ENCODE results near the gene CYTH3. TPM values are rescaled to one million over a fixed set of nuclear protein-coding genes. Genes with fewer than 3 reads are reported as not detected.

Gene CYTH3
- total and polyA plus RNA-seq, 2 donors (not counting 3 experiments of a cell fraction or from before 2014, with no cell fraction given): 8.6 to 11.2 TPM

DNA sequence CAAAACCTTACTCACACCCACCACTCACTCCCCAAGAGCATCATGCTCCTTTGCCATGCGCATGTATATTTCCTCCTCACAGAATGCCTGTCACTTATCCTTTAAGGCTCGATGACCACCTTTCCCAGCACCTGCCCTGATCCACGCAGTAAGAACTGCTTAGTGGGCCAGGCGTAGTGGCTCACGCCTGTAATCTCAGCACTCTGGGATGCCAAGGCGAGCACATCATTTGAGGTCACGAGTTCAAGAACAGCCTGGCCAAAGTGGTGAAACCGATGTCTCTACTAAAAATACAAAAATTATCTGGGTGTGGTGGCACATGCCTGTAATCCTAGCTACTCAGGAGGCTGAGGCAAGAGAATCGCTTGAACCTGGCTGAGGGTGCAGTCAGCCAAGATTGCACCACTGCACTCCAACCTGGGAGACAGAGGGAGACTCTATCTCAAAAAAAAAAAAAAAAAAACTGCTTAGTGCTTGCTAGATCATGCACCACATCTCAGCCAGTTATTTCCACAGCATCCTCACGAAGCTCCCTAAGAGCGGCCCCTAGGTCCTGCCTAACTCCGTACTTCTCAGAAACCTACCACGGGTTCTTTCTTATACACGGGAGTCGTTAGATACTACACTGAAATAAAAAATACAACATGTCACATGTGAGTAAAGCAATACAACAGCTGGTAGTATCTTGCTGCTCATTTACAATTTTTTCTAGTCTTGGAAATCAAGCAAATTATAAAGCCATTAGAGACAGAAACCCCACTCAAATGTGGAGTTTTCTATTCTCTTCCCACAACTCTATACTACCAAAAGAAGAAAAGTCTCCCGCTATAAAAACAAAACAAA is 37.2 kb downstream of the CYTH3 start:
- no peaks in the 10 kb centered on the region for H3K36me3 ChIP-seq (ENCODE audit: control insufficient read depth in 2 of 2, extremely low read depth in 1 of 2, insufficient read depth in 2 of 2, low read length in 2 of 2)
- TF ChIP-seq MYC (IDR thresholded peaks at IDR 0.05; ENCODE audit: low read depth, low read length): no peak
- intact Hi-C loops (cut with micrococcal nuclease): no loop called here
- no peaks in the 10 kb centered on the region for H3K79me2 ChIP-seq (ENCODE audit: control insufficient read depth, insufficient read depth, low read length)
- no TSS peak for BruUV-seq (replicated peaks)
- no peaks in the 10 kb centered on the region for H4K20me1 ChIP-seq (replicated peaks; ENCODE audit: control insufficient read depth, extremely low read depth, insufficient read depth, low read length)
- no peak overlapping the region for H3K4me3 ChIP-seq (replicated peaks in 1 of 3; ENCODE audit: insufficient read depth in 1 of 3, low read depth in 1 of 3, low read length in 3 of 3)
- POLR2A ChIA-PET: no interaction called here
- no peak overlapping the region for H3K27ac ChIP-seq (ENCODE audit: insufficient read depth, low read depth, low read length)
- H3K9me1 ChIP-seq (replicated peaks; ENCODE audit: control insufficient read depth, extremely low read depth, insufficient read depth, low read length): no peaks in the 10 kb centered on the region
- no peak overlapping the region for H2AFZ ChIP-seq (ENCODE audit: low read depth, low read length)
- H3K4me2 ChIP-seq (ENCODE audit: insufficient read depth, low read length): no peak overlapping the region
- no peak for FAIRE-seq
- no peaks in the 10 kb centered on the region for H3K9me3 ChIP-seq (replicated peaks; ENCODE audit: control insufficient read depth, insufficient read depth, low read length)
- dilution Hi-C loops (cut with MboI; ENCODE audit: extremely low pct_ligation_motif_present, low sequenced_read_pairs): no loop called here
- DNase-seq (ENCODE audit: low read depth, low spot score): no peak
- CTCF ChIA-PET: interaction anchor here (1.7 kb wide), 2 partner anchors 14 to 35 kb away, joined by 4 to 5 read pairs; no protein-coding TSS in a partner anchor
- no peak overlapping the region for H3K9ac ChIP-seq (replicated peaks; ENCODE audit: extremely low read depth, insufficient read depth, low read length)
- peaks cover 7% of the 10 kb centered on the region for H3K4me1 ChIP-seq (ENCODE audit: control insufficient read depth, extremely low read depth, insufficient read depth, low read length)
- no peaks in the 10 kb centered on the region for H3K27me3 ChIP-seq (ENCODE audit: control insufficient read depth in 2 of 2, insufficient read depth in 2 of 2, low read length in 2 of 2)

DNA sequence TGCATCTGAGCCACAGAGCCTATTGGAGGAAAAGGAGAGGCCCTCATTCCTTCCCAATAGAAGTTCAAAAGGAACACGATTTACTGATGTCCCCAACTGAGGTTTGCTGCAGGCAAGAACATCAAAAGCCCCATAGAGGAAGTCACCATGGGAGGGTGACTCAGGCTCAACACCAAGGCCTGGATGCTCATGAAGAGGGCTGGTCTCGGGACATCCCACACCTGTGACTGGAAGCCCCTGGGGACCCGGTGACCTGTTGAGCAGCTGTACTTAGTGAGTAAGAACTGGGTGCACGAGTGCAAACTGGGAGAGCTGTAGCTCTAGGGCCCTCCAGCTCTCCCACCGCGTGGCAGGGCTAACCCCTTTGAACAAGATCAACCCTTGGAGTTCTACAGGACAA is 38.0 kb downstream of the CYTH3 start:
- FAIRE-seq (no peak), DNase-seq (ENCODE audit: low read depth, low spot score) (no peak)
- Histone ChIP-seq H3K9me1 (replicated peaks; ENCODE audit: control insufficient read depth, extremely low read depth, insufficient read depth, low read length) (no peaks in the 10 kb centered on the region), H3K27me3 (ENCODE audit: control insufficient read depth in 2 of 2, insufficient read depth in 2 of 2, low read length in 2 of 2) (no peaks in the 10 kb centered on the region), H3K4me3 (replicated peaks in 1 of 3; ENCODE audit: insufficient read depth in 1 of 3, low read depth in 1 of 3, low read length in 3 of 3) (no peak overlapping the region), H3K9me3 (replicated peaks; ENCODE audit: control insufficient read depth, insufficient read depth, low read length) (no peaks in the 10 kb centered on the region), H3K27ac (ENCODE audit: insufficient read depth, low read depth, low read length) (no peak overlapping the region), H2AFZ (ENCODE audit: low read depth, low read length) (no peak overlapping the region), H3K36me3 (ENCODE audit: control insufficient read depth in 2 of 2, extremely low read depth in 1 of 2, insufficient read depth in 2 of 2, low read length in 2 of 2) (no peaks in the 10 kb centered on the region), H4K20me1 (replicated peaks; ENCODE audit: control insufficient read depth, extremely low read depth, insufficient read depth, low read length) (no peaks in the 10 kb centered on the region), H3K4me1 (ENCODE audit: control insufficient read depth, extremely low read depth, insufficient read depth, low read length) (peaks cover 7% of the 10 kb centered on the region), H3K4me2 (ENCODE audit: insufficient read depth, low read length) (no peak overlapping the region), H3K9ac (replicated peaks; ENCODE audit: extremely low read depth, insufficient read depth, low read length) (no peak overlapping the region), H3K79me2 (ENCODE audit: control insufficient read depth, insufficient read depth, low read length) (no peaks in the 10 kb centered on the region)
- ChIA-PET CTCF (interaction anchor here (1.0 kb wide), 1 partner anchor 14 kb away, joined by 3 read pairs; no protein-coding TSS in a partner anchor), POLR2A (no interaction called here)
- BruUV-seq (replicated peaks): no TSS peak
- dilution Hi-C loops (cut with MboI; ENCODE audit: extremely low pct_ligation_motif_present, low sequenced_read_pairs) (no loop called here), intact Hi-C loops (cut with micrococcal nuclease) (loop anchor here (5.0 kb wide), 1 partner anchor 38 kb away; the partner anchor contains the start of gene CYTH3)
- TF ChIP-seq JUN (IDR thresholded peaks at IDR 0.05; ENCODE audit: borderline replicate concordance, insufficient read depth, insufficient read length, low read depth): no peak
- TF ChIP-seq EZH2 (IDR thresholded peaks at IDR 0.05; ENCODE audit: borderline replicate concordance, low read depth, low read length, severe bottlenecking): no peak
- TF ChIP-seq POLR2AphosphoS5 (IDR thresholded peaks at IDR 0.05; ENCODE audit: insufficient read depth, low read depth, low read length): no peak

All from endothelial cell of umbilical vein (primary cell).